HL-60/S4 (cell line): ENCODE measurements around the gene TAOK2.
"Not testable (repeated sequence)": the region's sequence is repeated elsewhere in the genome, so short reads cannot be mapped to it uniquely, and the experiment has no call there.

Source experiments
- in situ Hi-C: fragments of 300-500 bp; cut with MboI; formaldehyde crosslinking; loops from 2 replicates; pipeline ENCODE4 v1.14.3; 2022; ENCODE audit warnings: low sequenced_read_pairs

TAOK2 gene

DNA sequence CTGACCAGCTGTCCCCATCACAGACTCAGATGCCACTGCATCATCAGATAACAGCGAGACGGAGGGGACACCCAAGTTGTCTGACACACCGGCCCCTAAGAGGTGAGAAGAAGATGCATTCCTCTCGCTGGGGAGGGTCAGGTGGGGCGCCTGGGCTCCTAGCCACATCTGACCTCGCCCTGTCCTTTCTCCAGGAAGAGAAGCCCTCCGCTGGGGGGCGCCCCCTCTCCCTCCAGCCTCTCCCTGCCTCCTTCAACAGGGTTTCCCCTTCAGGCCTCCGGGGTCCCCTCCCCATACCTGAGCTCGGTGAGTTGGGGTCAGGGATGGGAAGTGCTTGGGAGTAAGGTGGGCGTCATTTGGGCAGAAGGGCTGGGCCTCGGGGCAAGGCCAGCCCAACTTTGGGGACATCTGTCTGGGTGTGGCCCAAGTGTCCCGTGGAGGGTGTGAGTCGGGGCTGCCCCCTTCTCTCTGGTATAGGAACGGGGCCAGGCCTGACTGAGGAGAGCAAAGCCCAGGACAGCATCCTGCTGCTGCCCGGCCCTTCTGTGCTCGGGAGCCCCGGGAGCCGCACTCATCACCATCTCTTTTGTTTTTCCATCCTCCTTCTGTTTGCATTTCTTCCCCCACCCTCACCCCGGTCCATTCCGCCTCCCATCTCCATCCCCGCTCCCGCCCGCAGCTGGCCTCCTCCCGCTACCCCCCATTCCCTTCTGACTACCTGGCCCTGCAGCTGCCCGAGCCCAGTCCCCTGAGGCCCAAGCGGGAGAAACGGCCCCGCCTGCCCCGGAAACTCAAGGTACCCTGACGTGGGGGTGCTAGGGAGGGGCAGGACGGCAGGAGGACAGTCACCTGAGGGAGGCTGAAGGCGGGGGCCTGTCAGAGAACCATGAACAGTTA, 27.3 kb downstream of the TAOK2 start:
- in situ Hi-C loops: no loop called here

DNA sequence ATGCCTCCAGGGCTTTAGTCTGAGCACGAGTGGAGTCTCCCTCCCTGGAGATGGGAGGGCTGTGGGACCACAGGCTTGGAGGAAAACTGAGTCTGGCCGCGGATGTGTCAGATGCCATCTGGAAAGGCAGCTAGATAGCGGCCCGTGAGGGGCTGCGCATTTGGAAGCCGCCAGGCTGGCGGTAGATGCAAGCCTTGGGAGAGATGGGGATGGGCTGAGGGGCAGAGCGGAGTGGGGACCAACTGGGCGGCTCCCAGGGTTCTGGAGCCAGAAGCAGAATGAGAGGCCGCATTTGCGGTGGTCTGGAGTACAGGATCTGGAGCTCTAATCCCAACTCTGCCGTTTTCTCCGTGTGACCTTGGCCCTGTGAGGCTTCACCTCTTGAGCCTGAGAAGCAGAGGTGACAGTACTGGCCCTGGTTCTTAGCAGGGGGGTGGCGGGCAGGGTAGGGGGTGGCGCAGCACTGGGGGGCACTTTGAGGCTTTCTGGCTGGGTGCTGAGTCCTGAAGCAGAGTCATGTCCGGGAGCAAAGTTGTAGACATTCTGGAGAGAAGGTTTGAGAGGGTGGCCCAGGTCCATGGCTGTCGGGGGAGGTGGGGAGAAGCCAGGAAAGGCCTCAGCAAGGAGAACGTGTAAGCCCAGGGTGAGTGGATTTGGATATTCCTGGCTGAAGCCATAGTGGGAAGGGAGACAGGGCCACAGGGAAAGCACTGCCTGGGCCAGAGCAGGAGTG, 29.1 kb downstream of the TAOK2 start:
- in situ Hi-C loops: no loop called here

DNA sequence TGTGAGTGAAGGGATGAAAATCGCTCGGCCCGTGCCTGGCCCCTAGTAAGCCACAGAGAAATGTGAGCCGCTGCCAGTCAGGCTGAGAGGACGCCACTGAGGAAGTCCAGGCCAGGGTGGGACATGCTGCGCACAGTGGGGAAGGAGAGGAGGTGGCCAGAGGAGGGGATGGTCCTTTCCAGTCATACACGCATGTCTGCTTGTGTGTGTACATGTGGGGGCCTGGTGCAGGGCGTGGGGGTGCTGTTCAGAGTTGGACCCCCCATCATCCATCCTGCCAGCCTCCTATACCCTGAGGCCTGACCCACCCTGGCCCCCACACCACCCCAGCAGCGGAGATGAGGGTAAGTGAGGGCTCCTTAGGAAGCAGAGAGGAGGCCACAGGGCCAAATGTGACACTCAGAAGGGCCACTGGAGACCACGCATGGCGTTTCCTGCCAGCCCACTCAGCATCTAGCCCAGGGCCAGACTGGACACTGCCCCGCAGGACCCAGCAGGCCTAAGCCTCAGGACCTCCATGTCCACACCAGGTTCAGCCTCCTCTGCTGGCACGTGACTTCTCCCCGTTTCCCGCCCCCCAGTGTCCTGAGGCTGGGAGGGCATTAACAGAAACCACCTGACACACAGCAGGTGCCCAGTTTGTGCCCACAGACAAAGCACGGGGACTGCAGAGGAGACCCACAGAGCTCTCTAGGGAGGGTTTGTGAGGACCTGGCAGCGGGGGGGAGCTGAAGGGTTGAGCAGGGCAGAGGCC, 30.2 kb downstream of the TAOK2 start:
- in situ Hi-C loops: no loop called here

DNA sequence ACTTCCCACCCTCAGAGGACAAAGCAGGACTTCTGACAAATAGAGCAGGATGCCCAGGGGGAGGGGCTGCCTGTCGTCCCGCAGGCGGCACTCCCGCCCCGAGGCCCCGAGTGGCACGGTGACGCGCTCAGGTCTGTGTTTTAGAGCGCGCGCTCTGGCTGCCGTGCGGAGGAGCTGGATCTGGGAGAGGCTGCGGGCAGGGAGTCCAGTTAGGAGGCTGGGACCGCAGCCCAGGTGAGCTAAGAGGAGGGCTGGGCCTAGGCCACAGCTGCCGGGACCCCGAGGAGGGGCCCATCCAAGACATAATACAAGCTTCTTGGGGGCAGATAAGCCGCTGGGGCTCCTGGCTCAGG, 30.7 kb downstream of the TAOK2 start:
- in situ Hi-C loops: no loop called here

DNA sequence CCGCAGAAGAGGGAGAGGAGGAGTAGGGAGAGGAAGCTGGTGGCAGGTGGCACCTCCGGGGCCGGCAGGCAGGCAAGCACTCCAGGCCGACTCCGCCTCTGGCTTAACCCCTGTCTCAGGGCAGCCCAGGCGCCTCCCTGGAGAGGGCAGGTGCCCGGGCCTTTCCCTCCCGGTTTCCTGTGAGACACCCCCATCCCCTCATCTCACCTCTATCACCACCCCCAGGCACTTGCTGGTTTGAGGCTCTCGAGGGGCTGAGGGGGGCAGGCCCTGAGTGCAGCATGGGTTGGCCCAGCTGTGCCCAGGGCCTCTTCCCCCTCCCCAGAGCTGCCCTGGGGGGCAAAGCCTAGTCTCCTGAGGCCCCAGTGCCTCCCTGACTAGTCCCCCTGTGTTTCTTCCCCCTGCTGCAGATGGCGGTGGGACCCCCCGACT, 31.2 kb downstream of the TAOK2 start:
- in situ Hi-C loops: no loop called here

DNA sequence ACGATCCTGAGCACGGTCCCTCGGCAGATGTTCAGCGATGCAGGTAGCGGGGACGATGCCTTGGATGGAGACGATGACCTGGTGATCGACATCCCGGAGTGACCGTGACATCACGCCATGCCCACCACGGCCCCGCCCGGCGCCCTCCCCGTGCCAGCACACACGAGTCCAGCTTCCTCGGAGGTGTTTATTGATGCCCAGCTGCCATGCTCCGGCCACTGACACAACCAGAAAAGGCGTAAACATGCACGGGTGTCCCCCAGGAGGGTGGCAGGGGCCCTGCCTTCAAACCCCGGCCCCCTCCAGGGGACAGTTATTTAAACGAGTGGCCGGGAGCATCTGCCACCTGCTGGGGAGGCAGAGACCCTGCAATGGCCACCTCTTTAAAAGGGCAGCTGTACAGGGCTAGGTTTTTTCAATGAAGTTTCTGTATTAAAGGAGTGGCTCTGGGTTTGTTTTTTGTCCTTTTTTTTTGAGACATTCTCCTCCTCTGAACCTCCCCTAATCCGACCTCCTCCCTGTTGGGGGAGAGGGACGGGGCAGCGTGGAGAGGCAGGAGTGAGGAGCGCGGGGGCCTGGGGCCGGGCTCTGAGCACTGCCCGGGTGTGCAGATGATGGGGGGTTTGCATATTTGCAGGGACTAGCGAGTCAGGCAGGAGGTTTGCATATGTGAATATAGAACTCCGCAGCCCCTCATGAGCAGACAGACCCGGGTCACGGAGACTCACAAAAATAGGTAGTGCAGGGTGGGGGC, 31.9 kb downstream of the TAOK2 start:
- in situ Hi-C loops: no loop called here

DNA sequence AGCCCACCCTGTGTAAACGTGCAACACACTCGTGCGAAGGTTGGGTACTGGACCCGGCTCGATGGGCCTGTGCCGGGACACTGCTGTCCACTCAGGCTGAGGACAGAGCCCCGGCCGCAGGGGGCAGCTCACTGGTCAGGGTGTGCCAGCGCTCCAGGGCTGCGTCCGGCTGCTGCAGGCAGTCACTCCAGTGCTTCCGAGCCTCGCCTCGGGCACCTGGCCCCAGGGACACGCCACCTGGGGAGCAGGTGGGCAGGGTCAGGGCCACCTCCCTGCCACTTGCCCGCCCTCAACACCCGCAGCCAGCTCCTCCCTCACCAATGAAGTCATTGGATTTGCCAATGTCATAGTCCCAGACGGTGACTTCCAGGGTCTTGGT, 32.4 kb downstream of the TAOK2 start:
- in situ Hi-C loops: no loop called here

DNA sequence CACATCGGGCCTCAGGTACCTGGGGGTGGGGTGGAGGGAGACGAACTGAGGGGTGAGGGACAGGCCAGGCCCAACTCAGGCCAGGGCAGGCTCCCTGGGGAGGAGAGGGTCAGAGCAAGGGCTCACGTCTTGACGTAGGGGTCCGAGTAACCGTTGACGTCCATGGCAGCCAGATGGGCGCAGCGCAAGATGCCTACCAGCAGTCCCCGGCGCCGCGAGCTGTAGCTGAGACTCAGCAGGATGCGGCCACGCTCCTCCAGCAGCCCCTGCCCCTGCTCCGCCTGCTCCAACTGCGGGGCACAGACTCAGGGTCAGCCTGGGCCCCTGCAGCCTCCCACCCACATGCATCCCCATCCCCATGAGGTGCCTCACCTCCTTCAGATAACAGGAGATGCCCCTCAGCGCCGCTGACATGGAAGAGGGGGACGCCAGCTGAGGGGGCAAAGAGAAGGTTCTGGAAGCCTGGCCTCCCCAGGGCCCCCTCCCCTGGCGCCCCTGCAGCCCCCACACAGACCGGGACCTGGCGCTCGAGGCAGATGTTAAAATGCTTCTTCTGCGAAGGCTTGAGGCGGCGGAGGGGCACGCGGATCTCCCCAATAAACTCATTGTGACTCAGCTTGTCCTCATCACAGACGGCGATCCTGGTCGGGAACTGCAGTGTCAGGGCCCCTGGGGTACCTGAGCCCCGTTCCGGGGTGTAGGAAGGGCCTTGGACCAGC, 33.1 kb downstream of the TAOK2 start:
- in situ Hi-C loops: no loop called here

DNA sequence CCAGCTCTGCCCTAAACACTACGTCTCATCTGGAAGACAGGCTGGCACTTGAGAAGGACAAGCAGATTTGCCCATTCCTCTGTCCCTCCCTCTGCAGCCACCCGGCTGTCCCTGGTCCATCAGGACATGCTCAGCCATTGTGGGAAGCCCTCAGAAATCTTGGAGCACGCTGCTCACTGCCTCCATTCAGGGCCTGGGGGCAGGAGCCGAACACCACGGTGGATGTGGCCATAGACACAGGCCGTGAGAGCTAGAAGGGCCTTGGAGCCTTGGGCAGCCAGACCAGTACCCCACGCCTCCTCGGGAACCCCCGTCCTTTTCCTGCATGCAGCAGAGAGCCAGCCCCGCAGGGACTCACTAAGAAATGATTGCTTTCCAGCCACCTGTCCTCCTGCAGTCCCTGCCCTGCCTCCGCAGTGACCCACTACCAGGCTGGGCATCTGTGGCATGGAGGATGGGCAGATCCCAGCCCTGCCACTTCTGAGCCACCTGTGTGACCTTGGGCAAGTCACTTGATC, 33.8 kb downstream of the TAOK2 start:
- in situ Hi-C loops: no loop called here

DNA sequence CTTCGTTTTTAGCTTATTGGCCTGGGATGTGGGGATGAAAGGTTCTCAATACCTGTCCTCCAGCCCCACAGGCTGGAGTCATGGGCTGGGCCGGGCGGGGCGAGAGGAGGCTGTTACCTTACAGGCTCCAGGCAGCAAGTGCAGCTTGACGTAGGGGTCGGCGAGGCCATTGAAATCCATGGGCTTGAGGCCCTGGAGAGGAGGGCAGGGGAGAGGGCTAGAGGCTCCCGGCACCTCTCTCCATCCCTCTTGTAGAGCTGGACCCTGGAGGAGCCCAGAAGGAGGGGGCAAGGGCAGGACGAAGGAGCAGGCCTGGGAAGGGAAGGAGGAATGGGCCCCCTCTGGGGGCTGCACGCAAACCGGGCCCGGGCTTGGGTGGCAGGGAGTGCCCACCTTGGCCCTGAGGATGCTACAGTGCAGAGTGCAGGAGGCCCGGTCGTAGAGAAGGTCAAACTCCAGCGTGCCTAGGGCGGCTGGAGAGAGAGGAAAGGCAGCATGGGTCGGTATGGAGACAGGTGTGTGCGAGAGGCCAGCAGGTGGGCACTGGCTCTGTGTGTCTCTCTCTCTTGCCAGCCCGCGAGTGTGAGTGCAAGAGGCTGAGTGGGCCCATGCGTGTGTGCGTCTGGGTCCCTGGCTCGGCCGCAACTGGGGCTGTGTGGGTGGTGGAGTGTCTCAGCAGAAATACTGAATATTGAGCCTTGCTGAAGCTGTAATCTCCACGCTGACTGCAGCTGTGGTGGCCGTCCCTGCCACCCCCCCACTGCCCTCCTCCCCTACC, 35.6 kb downstream of the TAOK2 start:
- in situ Hi-C loops: no loop called here

DNA sequence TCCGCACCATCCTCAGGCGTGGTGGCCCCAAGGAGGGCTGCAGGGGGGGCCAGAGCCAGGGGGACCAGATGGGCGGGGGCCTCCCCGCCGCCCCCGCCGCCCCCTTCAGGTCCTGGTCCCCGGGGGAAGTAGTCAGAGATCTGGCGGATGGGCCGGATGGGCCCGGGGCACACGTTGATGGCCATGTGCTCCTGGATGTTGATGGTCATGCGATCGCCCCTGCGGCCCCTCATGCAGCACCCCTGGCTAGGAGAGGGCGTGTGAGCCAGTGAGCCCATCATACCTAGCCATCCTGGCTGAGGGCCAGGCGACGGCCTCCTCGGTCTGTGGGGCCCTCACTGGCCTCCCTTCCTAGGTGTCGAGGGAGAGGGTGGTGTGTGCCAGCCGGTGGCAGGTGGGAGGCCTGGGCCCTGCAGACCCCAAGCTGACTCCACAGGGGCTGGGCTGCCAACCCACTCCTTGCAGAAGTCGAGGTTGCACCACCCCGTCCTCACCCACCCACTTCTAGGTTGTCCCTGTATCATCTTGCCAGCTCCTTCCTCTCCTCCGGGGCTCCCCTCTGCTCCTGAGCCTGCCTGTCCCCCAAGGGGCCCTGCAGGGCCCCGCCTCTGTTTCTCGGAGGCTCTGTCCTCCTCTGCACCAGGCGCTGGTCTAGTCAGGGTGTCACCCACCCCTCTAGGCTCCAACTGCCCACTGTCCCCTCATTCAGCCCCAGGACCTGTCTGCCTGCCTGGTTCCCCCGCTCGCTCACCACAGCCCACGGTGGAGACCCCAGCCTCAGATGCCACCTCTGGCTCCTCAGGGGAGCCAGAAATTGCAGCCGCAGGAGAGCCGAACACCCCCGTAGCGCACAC, 36.5 kb downstream of the TAOK2 start:
- in situ Hi-C loops: no loop called here

DNA sequence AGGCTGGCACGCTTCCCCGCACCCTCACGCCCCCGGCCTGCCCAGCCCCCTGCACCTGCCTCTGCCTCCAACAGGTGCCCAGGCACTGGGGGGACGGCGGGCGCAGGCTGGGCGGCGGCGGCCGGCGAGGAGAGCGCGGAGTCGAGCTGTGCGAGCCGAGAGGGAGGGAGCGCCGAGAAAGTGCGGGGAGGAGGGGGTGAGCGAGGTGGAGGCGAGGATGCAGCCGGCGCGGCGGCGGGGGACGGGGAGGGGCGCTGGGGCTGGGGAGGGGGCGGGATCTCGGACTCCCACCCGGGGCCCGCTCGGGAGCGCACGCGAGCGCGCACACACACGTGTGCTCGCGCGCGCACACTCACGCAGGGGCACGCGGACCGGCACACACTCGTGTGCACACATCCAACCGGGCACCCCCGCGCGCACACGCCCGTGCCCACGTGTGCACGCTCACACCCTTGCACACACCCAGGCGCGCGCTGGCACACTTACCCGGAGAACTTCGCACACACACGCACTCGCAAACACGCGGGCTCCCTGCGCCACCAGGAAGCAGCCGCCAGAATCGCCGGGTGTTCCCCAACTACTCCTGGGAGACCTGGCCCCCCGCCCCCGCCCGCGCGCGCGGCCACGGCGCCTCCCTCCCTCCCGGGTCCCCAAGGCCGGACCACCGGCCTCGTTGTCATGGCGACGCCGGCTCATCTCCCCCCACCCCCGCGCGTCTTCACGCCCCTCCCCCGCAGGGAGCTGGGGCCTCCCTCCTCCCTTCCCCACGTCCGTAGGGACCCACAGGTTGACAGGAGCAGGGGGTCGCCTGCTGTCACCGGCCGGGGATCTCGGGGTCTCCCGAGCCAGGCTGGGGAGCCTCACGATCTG, 37.4 kb downstream of the TAOK2 start, which contains the start of gene DOC2A:
Gene DOC2A (minus strand): TSS at position 184 of the 870 bp plus-strand sequence. CDS start 805 bp downstream, outside the sequence.
- in situ Hi-C loops: no loop called here

DNA sequence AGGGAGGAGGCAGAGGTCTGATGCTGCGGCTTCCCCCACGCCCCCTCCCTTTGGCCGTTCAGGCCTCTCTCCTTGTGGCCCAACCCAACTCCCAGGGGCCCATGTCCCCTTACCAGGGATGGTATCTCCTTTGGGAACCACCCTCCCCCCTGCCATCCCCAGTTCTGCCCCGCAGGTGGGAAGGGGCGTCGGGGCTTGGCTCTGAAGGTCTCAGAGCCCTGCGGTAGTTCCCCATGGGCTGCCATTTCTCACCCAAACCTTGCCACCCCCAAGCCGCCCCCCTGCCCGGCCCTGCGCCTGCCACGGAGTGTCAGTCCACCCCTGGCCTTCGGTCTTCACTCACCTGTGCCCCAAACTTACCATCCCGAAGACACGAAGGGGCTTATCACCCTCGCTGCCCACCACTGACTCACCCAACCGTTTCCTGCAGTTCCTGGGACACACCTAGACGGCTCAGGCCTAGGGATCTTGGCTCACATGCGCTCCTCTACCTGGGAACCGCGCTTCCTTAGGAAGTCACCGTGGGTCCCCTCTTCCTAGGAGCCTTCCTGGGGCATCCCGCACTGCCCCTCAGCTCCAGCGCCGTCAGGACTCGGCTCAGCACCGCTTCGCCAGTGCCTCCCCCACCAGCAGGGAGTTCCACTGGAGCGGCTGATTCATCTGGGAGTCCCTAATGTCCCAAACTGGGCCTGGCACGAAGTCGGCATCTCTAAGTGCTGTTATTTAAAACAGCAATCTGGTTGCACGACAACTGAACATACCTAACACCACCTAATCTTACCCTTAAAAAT, 38.2 kb downstream of the TAOK2 start:
- in situ Hi-C loops: no loop called here

DNA sequence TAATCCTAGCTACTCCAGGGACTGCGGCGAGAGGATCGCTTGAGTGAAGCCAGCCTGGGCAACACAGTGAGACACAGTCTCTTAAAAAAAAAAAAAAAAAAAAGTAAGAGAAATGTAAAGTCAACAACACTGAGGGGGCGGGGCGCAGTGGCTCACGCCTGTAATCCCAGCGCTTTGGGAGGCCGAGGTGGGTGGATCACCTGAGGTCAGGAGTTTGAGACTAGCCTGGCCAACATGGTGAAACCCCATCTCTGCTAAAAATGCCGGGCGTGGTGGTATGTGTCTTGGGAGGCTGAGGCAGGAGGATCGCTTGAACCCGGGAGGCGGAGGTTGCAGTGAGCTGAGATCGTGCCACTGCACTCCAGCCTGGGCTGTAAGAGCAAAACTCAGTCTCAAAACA, 38.9 kb downstream of the TAOK2 start:
- in situ Hi-C loops: not testable (repeated sequence)

DNA sequence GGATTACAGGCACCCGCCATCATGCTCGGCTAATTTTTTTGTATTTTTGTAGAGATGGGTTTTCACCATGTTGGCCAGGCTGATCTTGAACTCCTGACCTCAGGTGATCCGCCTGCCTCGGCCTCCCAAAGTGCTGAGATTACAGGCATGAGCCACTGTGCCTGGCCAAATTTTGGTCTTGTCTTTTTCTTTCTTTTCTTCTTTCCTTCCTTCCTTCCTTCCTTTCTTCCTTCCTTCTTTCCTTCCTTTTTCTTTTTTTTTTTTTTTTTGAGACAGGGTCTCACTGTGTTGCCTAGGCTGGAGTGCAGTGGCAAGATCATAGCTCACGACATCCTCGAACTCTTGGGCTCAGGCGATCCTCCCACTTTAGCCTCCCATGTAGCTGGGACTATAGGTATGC, 41.8 kb downstream of the TAOK2 start:
- in situ Hi-C loops: not testable (repeated sequence)

DNA sequence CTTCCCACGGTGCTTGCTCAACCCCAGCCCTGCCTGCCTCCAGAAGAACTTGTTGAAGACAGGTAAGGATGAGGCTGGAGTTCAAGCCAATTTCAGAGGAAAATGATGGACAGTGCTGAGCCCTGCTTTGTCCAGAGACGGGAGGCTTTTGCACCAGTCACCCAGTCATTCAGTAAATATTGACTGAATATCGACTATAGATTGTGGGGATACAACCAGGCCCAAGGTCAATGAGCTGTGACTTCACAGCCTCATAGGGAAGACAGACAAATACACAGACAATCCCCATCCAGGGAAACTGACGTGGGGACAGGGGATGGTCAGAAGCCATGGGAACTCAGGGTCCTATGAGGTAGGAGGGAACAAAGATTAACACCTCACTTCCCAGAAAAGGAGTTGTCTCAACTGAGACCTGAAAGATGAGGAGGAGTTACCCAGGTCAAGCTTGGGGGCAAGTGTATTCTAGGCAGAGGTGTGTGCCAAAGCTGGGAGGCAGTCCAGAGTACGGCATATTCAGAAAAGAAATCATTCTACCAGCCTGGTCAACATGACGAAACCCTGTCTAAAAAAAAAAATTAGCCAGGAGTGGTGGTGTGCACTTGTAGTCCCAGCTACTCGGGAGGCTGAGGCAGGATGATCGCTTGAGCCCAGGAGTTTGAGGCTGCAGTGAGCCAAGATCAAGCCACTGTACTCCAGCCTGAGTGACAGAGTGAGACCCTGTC, 43.0 kb downstream of the TAOK2 start:
- in situ Hi-C loops: no loop called here
